PC-3 (cell line): Measurements from ENCODE around the gene PTPRD. TPM values are rescaled to one million over a fixed set of nuclear protein-coding genes. Genes with fewer than 3 reads are reported as not detected.

Experiments
- ATAC-seq: fragments of 200-7000 bp; cut with Tn5 transposase; 2 replicates; pipeline ENCODE4 v1.9.1; 2020; ENCODE audit warnings: mild to moderate bottlenecking, moderate library complexity
- BruUV-seq: library from RNA; stranded (reverse); fragments of 400-500 nt; replicated peaks from 2 replicates; lab custom pipeline; 2021; lab: Mats Ljungman, UMichigan
- CTCF ChIA-PET: fragments of 300-600 bp; sonication (Branson Sonifier 250); formaldehyde crosslinking; loops from one replicate; lab custom pipeline; 2022; ENCODE audit warnings: antibody characterized with exemption; lab: Charles Lee
- POLR2A ChIA-PET: fragments of 300-600 bp; sonication (Branson Sonifier 250); formaldehyde crosslinking; loops from one replicate; lab custom pipeline; 2022; ENCODE audit warnings: antibody characterized with exemption; ENCODE audit not compliant: unreplicated experiment; lab: Charles Lee
- DNase-seq: peaks from one replicate; pipeline ENCODE4 v3.0.0-alpha.2; 2015
- H2AFZ ChIP-seq: fragments of 300-600 bp; sonication (generic); 2 replicates; pipeline ENCODE4 v1.6.0; 2016; ENCODE audit warnings: antibody characterized with exemption, low read length
- H3F3A ChIP-seq: fragments of 300-600 bp; sonication (generic); one replicate; pipeline ENCODE4 v1.6.0; 2017; ENCODE audit warnings: antibody characterized with exemption, low read length, control low read depth, mild to moderate bottlenecking; ENCODE audit not compliant: unreplicated experiment
- H3K27ac ChIP-seq: fragments of 300-600 bp; sonication (generic); 2 replicates; pipeline ENCODE4 v1.5.1; 2016; ENCODE audit warnings: mild to moderate bottlenecking, low read length
- H3K27me3 ChIP-seq: fragments of 300-600 bp; sonication (generic); 2 replicates; pipeline ENCODE4 v1.6.1; 2016; ENCODE audit warnings: low read length, mixed read lengths
- H3K36me3 ChIP-seq: fragments of 300-600 bp; sonication (generic); 2 replicates; pipeline ENCODE4 v1.6.1; 2016; ENCODE audit warnings: low read depth, mixed run types, low read length, mixed read lengths
- H3K4me1 ChIP-seq: fragments of 300-600 bp; sonication (generic); 2 replicates; pipeline ENCODE4 v1.5.1; 2016; ENCODE audit warnings: low read length; ENCODE audit not compliant: insufficient read depth
- H3K4me2 ChIP-seq: fragments of 300-600 bp; sonication (generic); 2 replicates; pipeline ENCODE4 v1.6.0; 2016; ENCODE audit warnings: low read length
- H3K4me3 ChIP-seq: fragments of 300-600 bp; sonication (generic); 2 replicates; pipeline ENCODE4 v1.5.1; 2016; ENCODE audit warnings: mild to moderate bottlenecking, low read length, mixed read lengths
- H3K79me2 ChIP-seq: fragments of 300-600 bp; sonication (generic); 2 replicates; pipeline ENCODE4 v1.6.1; 2017; ENCODE audit warnings: low read length, mixed read lengths
- H3K9ac ChIP-seq: fragments of 300-600 bp; sonication (generic); 2 replicates; pipeline ENCODE4 v1.6.0; 2016; ENCODE audit warnings: mild to moderate bottlenecking, low read length
- H3K9me2 ChIP-seq: fragments of 300-600 bp; sonication (generic); replicated peaks from 2 replicates; pipeline ENCODE4 v1.6.1; 2016; ENCODE audit warnings: mixed run types, low read length, mixed read lengths
- H3K9me3 ChIP-seq: fragments of 300-600 bp; sonication (generic); 2 replicates; pipeline ENCODE4 v1.6.1; 2016; ENCODE audit warnings: low read length, mixed read lengths
- H4K20me1 ChIP-seq: fragments of 300-600 bp; sonication (generic); 2 replicates; pipeline ENCODE4 v1.6.1; 2016; ENCODE audit warnings: low read length, mixed read lengths
- EZH2 ChIP-seq: fragments of 300-600 bp; sonication (generic); IDR thresholded peaks from one replicate; pipeline ENCODE4 v1.6.1; 2017; ENCODE audit warnings: antibody characterized with exemption, mild to moderate bottlenecking, low read length; ENCODE audit not compliant: unreplicated experiment
- EZH2phosphoT487 ChIP-seq: fragments of 300-600 bp; sonication (generic); IDR thresholded peaks from 2 replicates; pipeline ENCODE4 v1.6.1; 2018; ENCODE audit warnings: mild to moderate bottlenecking, antibody characterized with exemption, low read length, borderline replicate concordance
- intact Hi-C: fragments of 100-400 bp; cut with micrococcal nuclease; formaldehyde crosslinking; loops from 2 replicates; pipeline ENCODE4 v1.9.0; 2023
- total RNA-seq: library from RNA; depleted of rRNA; stranded (reverse); fragments of >200 nt; gene quantifications from 2 replicates; pipeline ENCODE4 v1.2.3, GENCODE V29; 2014
- TF ChIP-seq, protein P1 (sequence below): fragments of 300-600 bp; sonication (generic); conservative IDR thresholded peaks from 2 replicates; pipeline ENCODE4 v1.5.1; 2017; ENCODE audit warnings: antibody characterized with exemption, low read depth, mild to moderate bottlenecking, low read length

PTPRD gene
- total RNA-seq, 1 experiment from 2014 or later = not detected

DNA sequence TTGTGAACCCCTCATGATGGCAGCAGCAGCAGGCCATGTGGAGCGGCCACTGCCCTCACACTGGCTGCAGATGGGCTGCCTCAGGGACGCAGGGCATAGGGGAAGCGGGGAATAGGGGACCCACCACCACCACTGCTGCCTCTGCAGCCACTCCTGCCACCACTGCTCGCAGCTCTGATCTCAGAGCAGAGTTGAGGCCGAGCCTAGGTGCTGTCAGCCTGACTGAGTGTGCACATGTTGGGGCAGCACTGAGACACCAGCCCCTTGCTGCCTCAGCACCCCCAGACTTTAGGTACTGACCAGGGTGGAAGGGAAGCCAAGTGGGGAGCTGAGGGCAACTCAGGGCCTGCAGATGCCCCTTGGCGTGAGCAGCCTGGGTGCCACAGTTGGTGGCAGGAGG, 1969.3 kb downstream of the PTPRD start:
- Histone ChIP-seq H3K9ac (no peak overlapping the region), H3K79me2 (no peaks in the 10 kb centered on the region), H3K27me3 (no peaks in the 10 kb centered on the region), H3F3A (no peaks in the 10 kb centered on the region), H3K4me2 (no peak overlapping the region), H3K4me1 (no peaks in the 10 kb centered on the region), H4K20me1 (no peaks in the 10 kb centered on the region), H3K4me3 (no peak overlapping the region), H3K36me3 (no peaks in the 10 kb centered on the region), H2AFZ (no peak overlapping the region), H3K9me3 (no peaks in the 10 kb centered on the region), H3K9me2 (no peaks in the 10 kb centered on the region), H3K27ac (no peak overlapping the region)
- BruUV-seq = no TSS peak
- DNase-seq (no peak), ATAC-seq (no peak)
- TF ChIP-seq, protein P1, sequence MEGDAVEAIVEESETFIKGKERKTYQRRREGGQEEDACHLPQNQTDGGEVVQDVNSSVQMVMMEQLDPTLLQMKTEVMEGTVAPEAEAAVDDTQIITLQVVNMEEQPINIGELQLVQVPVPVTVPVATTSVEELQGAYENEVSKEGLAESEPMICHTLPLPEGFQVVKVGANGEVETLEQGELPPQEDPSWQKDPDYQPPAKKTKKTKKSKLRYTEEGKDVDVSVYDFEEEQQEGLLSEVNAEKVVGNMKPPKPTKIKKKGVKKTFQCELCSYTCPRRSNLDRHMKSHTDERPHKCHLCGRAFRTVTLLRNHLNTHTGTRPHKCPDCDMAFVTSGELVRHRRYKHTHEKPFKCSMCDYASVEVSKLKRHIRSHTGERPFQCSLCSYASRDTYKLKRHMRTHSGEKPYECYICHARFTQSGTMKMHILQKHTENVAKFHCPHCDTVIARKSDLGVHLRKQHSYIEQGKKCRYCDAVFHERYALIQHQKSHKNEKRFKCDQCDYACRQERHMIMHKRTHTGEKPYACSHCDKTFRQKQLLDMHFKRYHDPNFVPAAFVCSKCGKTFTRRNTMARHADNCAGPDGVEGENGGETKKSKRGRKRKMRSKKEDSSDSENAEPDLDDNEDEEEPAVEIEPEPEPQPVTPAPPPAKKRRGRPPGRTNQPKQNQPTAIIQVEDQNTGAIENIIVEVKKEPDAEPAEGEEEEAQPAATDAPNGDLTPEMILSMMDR = no peak
- TF ChIP-seq EZH2 (no peak), EZH2phosphoT487 (no peak)
- ChIA-PET CTCF (no interaction called here), POLR2A (no interaction called here)
- intact Hi-C loops = no loop called here

DNA sequence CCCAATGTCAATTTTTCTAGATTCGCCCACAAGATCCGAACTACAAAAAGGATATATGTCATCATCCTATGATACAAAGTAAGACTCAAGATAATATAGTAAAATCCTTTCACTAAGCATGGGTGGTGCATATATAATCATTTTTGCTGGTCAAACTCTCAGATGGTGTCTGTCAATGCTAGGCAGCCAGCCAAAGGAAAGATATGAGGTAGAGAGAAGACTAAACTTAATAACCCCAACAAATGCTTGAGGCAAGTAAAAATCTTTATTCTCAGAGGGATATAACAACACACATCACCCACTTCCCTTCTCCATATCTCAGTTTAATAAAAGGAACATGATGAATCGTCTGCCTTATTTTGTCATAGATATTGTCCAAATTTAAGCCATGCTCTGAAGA, 1972.0 kb downstream of the PTPRD start:
- ChIA-PET CTCF (no interaction called here), POLR2A (no interaction called here)
- H3K27me3 ChIP-seq = no peaks in the 10 kb centered on the region
- no peaks in the 10 kb centered on the region for H3K79me2 ChIP-seq
- H3K4me1 ChIP-seq = no peaks in the 10 kb centered on the region
- ATAC-seq (no peak), DNase-seq (no peak)
- H3K4me2 ChIP-seq = no peak overlapping the region
- H3K36me3 ChIP-seq = no peaks in the 10 kb centered on the region
- H2AFZ ChIP-seq = no peak overlapping the region
- H3K9ac ChIP-seq = no peak overlapping the region
- intact Hi-C loops = no loop called here
- H3K4me3 ChIP-seq = no peak overlapping the region
- TF ChIP-seq EZH2 (no peak), EZH2phosphoT487 (no peak)
- TF ChIP-seq, protein P1 = no peak
- H3K27ac ChIP-seq = no peak overlapping the region
- H3K9me3 ChIP-seq = no peaks in the 10 kb centered on the region
- H4K20me1 ChIP-seq = no peaks in the 10 kb centered on the region
- no peaks in the 10 kb centered on the region for H3K9me2 ChIP-seq
- BruUV-seq = no TSS peak
- H3F3A ChIP-seq = no peaks in the 10 kb centered on the region

DNA sequence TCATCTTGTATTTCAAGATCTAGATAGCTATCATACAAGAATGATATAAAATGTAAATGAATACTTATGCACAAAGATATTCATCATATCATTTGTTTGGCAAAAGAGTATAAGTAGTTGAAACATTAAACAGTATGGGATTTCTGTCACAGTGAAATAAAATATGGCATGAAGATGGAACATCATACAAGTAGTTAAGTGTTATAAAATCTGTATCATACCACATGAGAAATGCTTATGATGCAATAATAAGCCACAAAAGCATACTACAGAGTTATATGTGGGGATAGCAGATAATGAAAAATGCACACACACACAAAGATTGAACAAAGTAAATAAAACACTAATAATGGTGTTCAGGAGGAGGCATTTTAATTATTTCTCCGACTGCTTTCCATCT, 1975.2 kb downstream of the PTPRD start:
- Histone ChIP-seq H3K27ac (no peak overlapping the region), H3K27me3 (no peaks in the 10 kb centered on the region), H3K4me2 (no peak overlapping the region), H3F3A (no peaks in the 10 kb centered on the region), H3K79me2 (no peaks in the 10 kb centered on the region), H2AFZ (no peak overlapping the region), H3K9ac (no peak overlapping the region), H3K9me2 (no peaks in the 10 kb centered on the region), H3K4me3 (no peak overlapping the region), H4K20me1 (no peaks in the 10 kb centered on the region), H3K9me3 (no peaks in the 10 kb centered on the region), H3K4me1 (no peaks in the 10 kb centered on the region), H3K36me3 (no peaks in the 10 kb centered on the region)
- intact Hi-C loops = no loop called here
- no TSS peak for BruUV-seq
- TF ChIP-seq EZH2 (no peak), EZH2phosphoT487 (no peak)
- TF ChIP-seq, protein P1 = no peak
- ChIA-PET POLR2A (no interaction called here), CTCF (no interaction called here)
- ATAC-seq (no peak), DNase-seq (no peak)
